Activated naive CD8-positive, alpha-beta T cell treated with anti-CD3 and anti-CD28 coated beads for 36 hours (primary cell): ENCODE measurements around the gene CLDN18. TPM values are rescaled to one million over a fixed set of nuclear protein-coding genes. Genes with fewer than 3 reads are reported as not detected.

Experiments used
- DNase-seq: peaks from one replicate; pipeline ENCODE4 v3.0.0; 2021
- H3K27ac Mint-ChIP-seq: one replicate; pipeline ENCODE4 v1.8.0; 2022; ENCODE audit warnings: mild to moderate bottlenecking, moderate library complexity, mixed read lengths
- H3K27me3 Mint-ChIP-seq: one replicate; pipeline ENCODE4 v1.8.0; 2022; ENCODE audit warnings: mild to moderate bottlenecking, mixed read lengths
- H3K36me3 Mint-ChIP-seq: one replicate; pipeline ENCODE4 v1.8.0; 2021; ENCODE audit warnings: mild to moderate bottlenecking, mixed read lengths
- H3K4me1 Mint-ChIP-seq: one replicate; pipeline ENCODE4 v1.8.0; 2021; ENCODE audit warnings: mixed read lengths
- H3K4me3 Mint-ChIP-seq: one replicate; pipeline ENCODE4 v1.8.0; 2022; ENCODE audit warnings: mild to moderate bottlenecking, moderate library complexity, mixed read lengths
- H3K9me3 Mint-ChIP-seq: one replicate; pipeline ENCODE4 v1.8.0; 2022; ENCODE audit warnings: mixed read lengths
- total RNA-seq, 2 experiments: library from RNA; stranded (reverse); gene quantifications; one replicate each; pipeline ENCODE4 v1.2.3, GENCODE V29; 2021

The CLDN18 gene
- total RNA-seq, 2 experiments from 2014 or later: not detected

DNA sequence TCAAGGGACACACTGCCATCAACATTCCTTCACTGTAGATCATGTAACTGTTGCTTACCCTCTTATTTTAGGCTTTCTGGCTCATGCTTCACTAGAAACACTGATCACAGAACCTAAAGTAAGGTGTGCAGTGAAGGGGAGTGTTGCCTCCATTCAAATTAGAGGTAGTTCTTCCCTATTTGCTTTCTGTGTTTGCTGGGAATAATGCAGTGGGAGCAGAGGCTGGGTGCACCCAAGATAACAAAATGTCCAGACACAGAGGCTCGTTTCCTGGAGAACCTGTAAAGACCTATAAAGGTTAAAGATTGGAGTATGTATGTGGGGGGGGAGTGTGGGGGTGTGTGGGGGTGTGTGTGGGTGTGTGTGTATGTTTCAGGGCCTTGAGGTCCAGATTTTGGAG lies 2.1 kb upstream of the CLDN18 start:
- no peak for DNase-seq
- H3K27ac Mint-ChIP-seq: no peak overlapping the region
- no peaks in the 10 kb centered on the region for H3K9me3 Mint-ChIP-seq
- H3K4me3 Mint-ChIP-seq: no peak overlapping the region
- no peaks in the 10 kb centered on the region for H3K36me3 Mint-ChIP-seq
- no peaks in the 10 kb centered on the region for H3K4me1 Mint-ChIP-seq
- H3K27me3 Mint-ChIP-seq: peaks cover 12% of the 10 kb centered on the region

DNA sequence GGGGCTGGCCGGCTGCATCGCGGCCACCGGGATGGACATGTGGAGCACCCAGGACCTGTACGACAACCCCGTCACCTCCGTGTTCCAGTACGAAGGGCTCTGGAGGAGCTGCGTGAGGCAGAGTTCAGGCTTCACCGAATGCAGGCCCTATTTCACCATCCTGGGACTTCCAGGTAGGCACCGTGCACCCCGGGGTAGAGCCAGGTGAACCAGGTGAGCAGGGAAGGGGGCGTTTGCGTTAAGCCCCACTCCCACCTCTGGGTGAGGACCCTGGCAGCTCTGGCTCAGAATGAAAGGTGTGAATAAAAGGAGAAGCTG lies 267 bp downstream of the CLDN18 start:
- DNase-seq: no peak
- no peaks in the 10 kb centered on the region for H3K9me3 Mint-ChIP-seq
- peaks cover 12% of the 10 kb centered on the region for H3K27me3 Mint-ChIP-seq
- no peak overlapping the region for H3K4me3 Mint-ChIP-seq
- H3K36me3 Mint-ChIP-seq: no peaks in the 10 kb centered on the region
- no peaks in the 10 kb centered on the region for H3K4me1 Mint-ChIP-seq
- no peak overlapping the region for H3K27ac Mint-ChIP-seq

DNA sequence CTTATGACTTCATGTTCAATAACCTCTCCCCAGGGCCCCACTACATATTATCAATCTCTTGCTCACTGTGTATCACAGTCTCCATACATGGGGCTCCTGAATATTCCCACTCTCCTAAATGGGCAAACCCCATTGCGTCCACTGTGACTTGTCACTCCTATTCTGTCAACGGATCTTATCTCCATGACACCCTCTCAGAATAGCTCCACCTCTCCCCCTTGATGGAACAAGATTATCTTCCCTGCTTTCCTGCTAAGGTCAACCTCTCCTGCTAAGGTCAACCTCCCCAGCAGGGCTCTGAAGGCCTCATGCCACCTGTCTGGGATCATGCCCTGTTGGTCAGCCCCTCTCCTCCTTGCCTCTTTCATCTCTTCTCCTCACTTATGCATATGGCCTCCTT lies 1.8 kb downstream of the CLDN18 start:
- no peaks in the 10 kb centered on the region for H3K36me3 Mint-ChIP-seq
- no peak for DNase-seq
- H3K27me3 Mint-ChIP-seq: peaks cover 12% of the 10 kb centered on the region
- H3K27ac Mint-ChIP-seq: no peak overlapping the region
- no peaks in the 10 kb centered on the region for H3K4me1 Mint-ChIP-seq
- no peaks in the 10 kb centered on the region for H3K9me3 Mint-ChIP-seq
- no peak overlapping the region for H3K4me3 Mint-ChIP-seq

DNA sequence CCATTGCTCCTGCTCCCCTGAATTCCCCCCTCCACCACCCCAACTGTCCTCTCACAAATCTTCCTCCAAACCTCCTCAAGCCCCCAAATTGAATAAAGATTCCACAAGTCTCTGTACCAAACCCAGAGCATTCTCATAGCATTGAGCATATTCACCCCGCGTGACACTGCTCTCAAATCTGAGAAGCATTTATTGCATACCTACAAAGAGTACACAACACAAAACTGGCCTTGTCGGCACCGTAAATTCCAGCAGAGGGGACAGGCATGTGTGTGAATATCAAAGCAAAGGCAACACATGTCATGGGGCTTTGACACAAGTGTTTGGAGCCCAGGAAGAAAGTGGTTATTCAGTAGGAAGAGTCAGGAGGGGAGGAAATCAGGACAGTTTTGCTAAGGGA lies 2.6 kb downstream of the CLDN18 start:
- Mint-ChIP-seq H3K36me3 (no peaks in the 10 kb centered on the region), H3K4me1 (no peaks in the 10 kb centered on the region), H3K27me3 (peaks cover 9% of the 10 kb centered on the region)

DNA sequence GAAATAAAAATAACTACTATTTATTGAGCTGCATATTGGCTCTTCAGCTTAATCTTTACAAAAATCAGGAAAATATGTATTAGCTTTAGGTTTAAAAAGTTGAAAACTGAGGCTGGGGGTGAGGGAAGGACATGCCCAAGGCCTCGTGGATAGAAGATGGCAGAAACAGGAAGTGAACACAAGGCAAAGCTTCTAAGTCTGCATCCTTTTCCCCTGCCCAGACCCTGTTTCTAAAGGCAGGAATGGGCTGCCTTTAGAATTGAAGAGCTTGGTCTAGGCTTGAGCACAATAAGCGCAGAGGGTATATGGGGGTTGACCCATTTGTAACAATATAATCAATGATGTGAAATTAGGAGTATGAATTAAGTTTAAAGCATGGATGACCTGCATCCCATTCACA lies 6.1 kb downstream of the CLDN18 start:
- no peaks in the 10 kb centered on the region for H3K9me3 Mint-ChIP-seq
- no peaks in the 10 kb centered on the region for H3K4me1 Mint-ChIP-seq
- H3K36me3 Mint-ChIP-seq: no peaks in the 10 kb centered on the region
- H3K27ac Mint-ChIP-seq: no peak overlapping the region
- DNase-seq: no peak
- no peak overlapping the region for H3K4me3 Mint-ChIP-seq
- H3K27me3 Mint-ChIP-seq: no peaks in the 10 kb centered on the region

More for the DNA sequence above, 2.6 kb downstream of the CLDN18 start:
- no peak overlapping the region for H3K4me3 Mint-ChIP-seq
- H3K9me3 Mint-ChIP-seq: no peaks in the 10 kb centered on the region
- no peak overlapping the region for H3K27ac Mint-ChIP-seq
- DNase-seq: no peak

DNA sequence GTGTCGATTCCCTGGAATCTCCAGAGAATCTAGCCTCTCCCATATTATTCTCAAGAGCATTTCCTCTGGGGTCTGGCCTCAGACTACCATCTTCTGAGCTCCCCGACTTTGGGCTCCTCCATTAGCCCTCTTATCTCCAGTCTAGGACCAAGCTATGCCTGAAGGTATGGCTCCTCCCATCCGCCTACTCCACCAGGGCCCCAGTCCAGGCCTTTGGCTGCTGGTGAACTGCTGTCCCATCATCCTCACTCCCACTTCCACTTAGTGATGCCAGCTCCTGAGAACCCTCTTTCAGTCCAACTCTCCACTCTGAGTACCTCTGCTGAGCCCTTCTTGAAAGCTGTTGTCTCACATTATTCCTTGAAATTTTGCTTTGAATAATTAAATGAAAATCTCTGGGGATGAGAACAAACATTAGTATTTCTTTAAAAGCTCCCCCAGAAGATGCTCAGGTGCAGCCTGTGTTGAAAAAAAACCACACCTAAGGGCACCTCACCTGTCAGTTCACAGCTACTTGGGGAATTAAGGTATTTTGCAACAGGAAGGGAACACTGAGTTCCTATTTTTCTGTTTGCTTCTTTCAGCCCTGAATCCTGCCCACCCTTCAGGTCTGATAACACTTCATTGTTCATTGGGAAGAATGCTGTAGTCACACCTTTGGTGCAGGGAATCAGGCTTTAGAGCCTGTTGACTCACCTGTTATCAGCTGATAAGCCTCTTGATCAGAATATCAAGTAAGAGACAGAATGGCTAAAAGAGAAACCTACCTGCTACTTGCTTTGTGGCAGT lies 9.5 kb downstream of the CLDN18 start:
- no peaks in the 10 kb centered on the region for H3K36me3 Mint-ChIP-seq
- no peak for DNase-seq
- no peak overlapping the region for H3K4me3 Mint-ChIP-seq
- H3K27ac Mint-ChIP-seq: no peak overlapping the region
- peaks cover 3% of the 10 kb centered on the region for H3K27me3 Mint-ChIP-seq
- H3K9me3 Mint-ChIP-seq: no peaks in the 10 kb centered on the region
- no peaks in the 10 kb centered on the region for H3K4me1 Mint-ChIP-seq

DNA sequence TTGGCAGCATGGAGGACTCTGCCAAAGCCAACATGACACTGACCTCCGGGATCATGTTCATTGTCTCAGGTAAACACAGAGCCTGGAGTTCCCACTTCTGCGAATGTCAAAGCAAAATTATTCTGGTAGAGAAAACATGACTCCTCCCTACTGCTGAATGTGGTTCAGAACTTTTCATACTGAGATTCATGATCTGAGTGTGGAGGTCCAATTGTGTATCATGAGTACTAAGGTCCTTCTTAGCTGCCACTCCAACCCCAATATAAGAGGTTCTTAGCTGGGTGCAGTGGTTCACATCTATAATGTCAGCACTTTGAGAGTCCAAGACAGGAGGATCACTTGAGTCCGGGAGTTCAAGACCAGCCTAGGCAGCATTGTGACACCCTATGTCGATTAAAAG lies 13.8 kb downstream of the CLDN18 start:
- H3K4me1 Mint-ChIP-seq: no peaks in the 10 kb centered on the region
- H3K27ac Mint-ChIP-seq: no peak overlapping the region
- no peak overlapping the region for H3K4me3 Mint-ChIP-seq
- H3K36me3 Mint-ChIP-seq: no peaks in the 10 kb centered on the region
- H3K9me3 Mint-ChIP-seq: no peaks in the 10 kb centered on the region
- peaks cover 15% of the 10 kb centered on the region for H3K27me3 Mint-ChIP-seq
- DNase-seq: no peak

DNA sequence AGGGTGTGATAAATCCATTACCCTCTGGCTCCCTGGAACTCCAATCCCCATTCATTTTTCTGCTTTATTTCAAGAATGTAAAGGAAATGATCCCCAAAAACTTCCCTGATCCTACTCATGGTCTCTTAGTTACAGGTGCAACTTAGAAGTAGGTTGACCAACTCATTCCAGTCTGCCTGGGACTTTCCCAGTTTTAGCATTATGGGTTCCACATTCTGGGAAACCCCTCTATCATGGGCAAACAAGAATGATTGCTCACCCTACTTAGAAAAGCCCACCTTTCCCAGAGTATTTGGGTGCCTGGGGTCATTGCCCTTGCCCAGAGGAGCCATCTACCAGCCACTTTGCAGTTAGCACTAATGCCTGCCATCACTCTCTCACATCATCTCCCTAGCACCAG lies 15.6 kb downstream of the CLDN18 start:
- peaks cover 15% of the 10 kb centered on the region for H3K27me3 Mint-ChIP-seq
- H3K27ac Mint-ChIP-seq: no peak overlapping the region
- H3K4me1 Mint-ChIP-seq: no peaks in the 10 kb centered on the region
- no peak for DNase-seq
- no peaks in the 10 kb centered on the region for H3K36me3 Mint-ChIP-seq
- H3K9me3 Mint-ChIP-seq: no peaks in the 10 kb centered on the region
- no peak overlapping the region for H3K4me3 Mint-ChIP-seq

DNA sequence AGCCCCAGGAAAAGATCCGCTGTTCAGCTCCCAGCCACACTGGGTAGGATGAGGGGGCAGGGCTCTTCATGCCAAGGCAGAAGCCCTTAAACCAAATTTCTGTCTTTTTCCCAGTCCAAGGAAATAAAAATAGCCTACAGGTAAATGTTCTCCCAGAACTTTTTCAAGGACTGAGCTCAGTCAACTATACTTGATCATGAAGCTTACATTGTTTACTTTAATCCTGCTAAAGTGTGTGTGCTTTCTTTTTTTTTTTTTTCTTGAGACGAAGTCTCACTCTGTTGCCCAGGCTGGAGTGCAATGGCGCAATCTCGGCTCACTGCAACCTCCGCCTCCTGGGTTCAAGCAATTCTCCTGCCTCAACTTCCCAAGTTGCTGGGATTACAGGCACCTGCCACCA lies 17.9 kb downstream of the CLDN18 start:
- no peak for DNase-seq
- H3K36me3 Mint-ChIP-seq: no peaks in the 10 kb centered on the region
- no peaks in the 10 kb centered on the region for H3K4me1 Mint-ChIP-seq
- no peaks in the 10 kb centered on the region for H3K9me3 Mint-ChIP-seq
- H3K27me3 Mint-ChIP-seq: peaks cover 15% of the 10 kb centered on the region
- no peak overlapping the region for H3K27ac Mint-ChIP-seq
- H3K4me3 Mint-ChIP-seq: no peak overlapping the region

DNA sequence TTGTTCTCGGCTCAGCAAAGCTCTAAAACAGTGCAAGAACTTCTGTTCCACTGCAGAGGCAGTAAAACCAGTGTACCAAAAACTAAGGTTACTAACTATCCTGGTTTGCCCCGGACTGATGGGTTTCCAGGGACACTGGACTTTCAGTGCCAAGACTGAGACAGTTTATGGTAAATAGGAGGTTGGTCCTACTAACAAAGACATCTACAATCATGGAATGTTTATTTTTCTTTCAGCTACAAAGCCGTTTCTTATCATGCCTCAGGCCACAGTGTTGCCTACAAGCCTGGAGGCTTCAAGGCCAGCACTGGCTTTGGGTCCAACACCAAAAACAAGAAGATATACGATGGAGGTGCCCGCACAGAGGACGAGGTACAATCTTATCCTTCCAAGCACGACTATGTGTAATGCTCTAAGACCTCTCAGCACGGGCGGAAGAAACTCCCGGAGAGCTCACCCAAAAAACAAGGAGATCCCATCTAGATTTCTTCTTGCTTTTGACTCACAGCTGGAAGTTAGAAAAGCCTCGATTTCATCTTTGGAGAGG lies 20.8 kb downstream of the CLDN18 start:
- Mint-ChIP-seq H3K36me3 (no peaks in the 10 kb centered on the region), H3K27ac (no peak overlapping the region), H3K27me3 (peaks cover 11% of the 10 kb centered on the region), H3K4me1 (no peaks in the 10 kb centered on the region), H3K9me3 (no peaks in the 10 kb centered on the region), H3K4me3 (no peak overlapping the region)
- DNase-seq: no peak

DNA sequence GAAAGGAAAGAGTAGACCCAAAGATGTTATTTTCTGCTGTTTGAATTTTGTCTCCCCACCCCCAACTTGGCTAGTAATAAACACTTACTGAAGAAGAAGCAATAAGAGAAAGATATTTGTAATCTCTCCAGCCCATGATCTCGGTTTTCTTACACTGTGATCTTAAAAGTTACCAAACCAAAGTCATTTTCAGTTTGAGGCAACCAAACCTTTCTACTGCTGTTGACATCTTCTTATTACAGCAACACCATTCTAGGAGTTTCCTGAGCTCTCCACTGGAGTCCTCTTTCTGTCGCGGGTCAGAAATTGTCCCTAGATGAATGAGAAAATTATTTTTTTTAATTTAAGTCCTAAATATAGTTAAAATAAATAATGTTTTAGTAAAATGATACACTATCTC lies 21.6 kb downstream of the CLDN18 start:
- Mint-ChIP-seq H3K27me3 (peaks cover 4% of the 10 kb centered on the region), H3K4me1 (no peaks in the 10 kb centered on the region), H3K4me3 (no peak overlapping the region), H3K9me3 (no peaks in the 10 kb centered on the region), H3K36me3 (no peaks in the 10 kb centered on the region), H3K27ac (no peak overlapping the region)
- DNase-seq: no peak

DNA sequence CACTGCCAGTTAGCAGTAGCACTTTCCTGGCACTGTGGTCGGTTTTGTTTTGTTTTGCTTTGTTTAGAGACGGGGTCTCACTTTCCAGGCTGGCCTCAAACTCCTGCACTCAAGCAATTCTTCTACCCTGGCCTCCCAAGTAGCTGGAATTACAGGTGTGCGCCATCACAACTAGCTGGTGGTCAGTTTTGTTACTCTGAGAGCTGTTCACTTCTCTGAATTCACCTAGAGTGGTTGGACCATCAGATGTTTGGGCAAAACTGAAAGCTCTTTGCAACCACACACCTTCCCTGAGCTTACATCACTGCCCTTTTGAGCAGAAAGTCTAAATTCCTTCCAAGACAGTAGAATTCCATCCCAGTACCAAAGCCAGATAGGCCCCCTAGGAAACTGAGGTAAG lies 22.6 kb downstream of the CLDN18 start:
- Mint-ChIP-seq H3K36me3 (no peaks in the 10 kb centered on the region), H3K27ac (no peak overlapping the region)

DNA sequence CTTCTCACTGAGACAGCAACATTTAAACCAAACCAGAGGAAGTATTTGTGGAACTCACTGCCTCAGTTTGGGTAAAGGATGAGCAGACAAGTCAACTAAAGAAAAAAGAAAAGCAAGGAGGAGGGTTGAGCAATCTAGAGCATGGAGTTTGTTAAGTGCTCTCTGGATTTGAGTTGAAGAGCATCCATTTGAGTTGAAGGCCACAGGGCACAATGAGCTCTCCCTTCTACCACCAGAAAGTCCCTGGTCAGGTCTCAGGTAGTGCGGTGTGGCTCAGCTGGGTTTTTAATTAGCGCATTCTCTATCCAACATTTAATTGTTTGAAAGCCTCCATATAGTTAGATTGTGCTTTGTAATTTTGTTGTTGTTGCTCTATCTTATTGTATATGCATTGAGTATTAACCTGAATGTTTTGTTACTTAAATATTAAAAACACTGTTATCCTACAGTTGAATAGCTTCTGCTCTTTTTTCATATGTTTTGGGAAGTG lies 23.3 kb downstream of the CLDN18 start:
- Mint-ChIP-seq H3K4me3 (no peak overlapping the region), H3K27me3 (peaks cover 15% of the 10 kb centered on the region), H3K36me3 (no peaks in the 10 kb centered on the region), H3K9me3 (no peaks in the 10 kb centered on the region), H3K27ac (no peak overlapping the region), H3K4me1 (no peaks in the 10 kb centered on the region)
- DNase-seq: no peak

More for the DNA sequence above, 22.6 kb downstream of the CLDN18 start:
- Mint-ChIP-seq H3K27me3 (peaks cover 10% of the 10 kb centered on the region), H3K9me3 (no peaks in the 10 kb centered on the region), H3K4me1 (no peaks in the 10 kb centered on the region), H3K4me3 (no peak overlapping the region)
- no peak for DNase-seq

DNA sequence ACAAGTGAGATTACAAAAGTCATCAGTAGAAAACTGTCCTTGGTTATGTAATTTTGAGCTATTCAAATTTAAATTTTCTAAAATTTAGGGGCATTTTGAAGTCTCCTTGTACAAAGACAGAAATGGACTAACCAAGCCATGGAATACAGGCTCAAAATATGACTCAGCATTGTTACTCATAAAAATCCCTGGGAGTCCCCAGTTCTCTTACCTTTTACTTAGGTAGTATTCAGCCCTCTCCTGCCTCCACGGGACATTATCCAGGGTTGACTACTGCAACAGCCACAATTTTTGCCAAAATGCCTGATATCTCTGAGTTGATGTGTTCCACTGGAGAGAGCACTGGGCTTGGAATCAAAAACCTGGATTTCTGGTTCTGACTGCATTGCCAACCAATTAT lies 25.0 kb downstream of the CLDN18 start:
- peaks cover 22% of the 10 kb centered on the region for H3K27me3 Mint-ChIP-seq
- no peak overlapping the region for H3K27ac Mint-ChIP-seq

DNA sequence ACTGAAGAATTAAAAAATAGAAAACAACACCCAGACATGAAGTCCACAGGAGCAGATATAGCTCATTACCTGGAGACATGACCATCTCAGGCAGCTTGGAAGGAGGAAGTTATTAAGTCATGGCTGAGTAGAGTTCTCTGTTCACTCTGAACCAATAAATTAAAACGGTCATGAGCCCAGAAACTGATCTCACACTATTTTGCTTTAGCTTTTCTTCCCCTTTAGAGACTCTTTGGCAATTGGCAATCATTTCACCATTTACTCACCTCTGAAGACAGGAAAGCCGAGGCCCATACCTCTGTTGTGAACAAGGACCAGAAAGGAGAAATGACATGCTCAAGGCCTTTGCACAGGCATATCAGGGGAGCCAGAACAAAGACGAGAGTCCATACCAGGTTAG lies 26.6 kb downstream of the CLDN18 start:
- Mint-ChIP-seq H3K9me3 (no peaks in the 10 kb centered on the region), H3K36me3 (no peaks in the 10 kb centered on the region), H3K4me3 (no peak overlapping the region), H3K4me1 (no peaks in the 10 kb centered on the region), H3K27ac (no peak overlapping the region), H3K27me3 (peaks cover 22% of the 10 kb centered on the region)
- no peak for DNase-seq

More for the DNA sequence above, 25.0 kb downstream of the CLDN18 start:
- no peak for DNase-seq
- no peaks in the 10 kb centered on the region for H3K9me3 Mint-ChIP-seq
- H3K4me1 Mint-ChIP-seq: no peaks in the 10 kb centered on the region
- no peaks in the 10 kb centered on the region for H3K36me3 Mint-ChIP-seq
- H3K4me3 Mint-ChIP-seq: no peak overlapping the region
